H1 (cell line): ENCODE data around the gene TFDP1. TPM values are rescaled to one million over a fixed set of nuclear protein-coding genes. Genes with fewer than 3 reads are reported as not detected.
A peak's percentile ranks its signal among the peaks of the same experiment; 100 is the strongest.

Experiments
- CTCF ChIA-PET: fragments of 300-600 bp; sonication (Branson Sonifier 250); formaldehyde crosslinking; loops from one replicate; lab custom pipeline; 2021; ENCODE audit not compliant: partially characterized antibody; lab: Charles Lee
- POLR2A ChIA-PET: fragments of 300-600 bp; sonication (Branson Sonifier 250); formaldehyde crosslinking; loops from one replicate; lab custom pipeline; 2021; ENCODE audit warnings: inconsistent platforms; ENCODE audit not compliant: partially characterized antibody; lab: Charles Lee
- DNase-seq, 2 experiments: peaks; one replicate each; pipeline versions ENCODE4 v3.0.0 to v3.0.0-alpha.2; 2010 to 2022; ENCODE audit warnings: low spot score in 2 of 2, low read depth in 1 of 2, mixed read lengths in 1 of 2
- FAIRE-seq: peaks from 2 replicates; lab custom pipeline; 2011; peaks lifted over from hg19 to GRCh38; lab: Jason Lieb, UNC
- H2AFZ ChIP-seq: 2 replicates; pipeline ENCODE4 v1.8.1; 2012; ENCODE audit warnings: low read length, inconsistent platforms
- H2AK5ac ChIP-seq: 2 replicates; pipeline ENCODE4 v1.6.1; 2013; ENCODE audit warnings: low read depth, low read length
- H2BK120ac ChIP-seq: replicated peaks from 2 replicates; pipeline ENCODE3; 2013; ENCODE audit warnings: low read depth, low read length, inconsistent platforms
- H2BK12ac ChIP-seq: 2 replicates; pipeline ENCODE4 v1.6.1; 2013; ENCODE audit warnings: low read depth, low read length
- H2BK15ac ChIP-seq: 2 replicates; pipeline ENCODE4 v1.6.1; 2013; ENCODE audit warnings: low read length
- H2BK20ac ChIP-seq: 2 replicates; pipeline ENCODE4 v1.6.1; 2013; ENCODE audit warnings: low read length
- H2BK5ac ChIP-seq: 2 replicates; pipeline ENCODE4 v1.6.1; 2013; ENCODE audit warnings: low read depth, low read length
- H3K14ac ChIP-seq: 2 replicates; pipeline ENCODE4 v1.6.1; 2013; ENCODE audit warnings: inconsistent platforms; ENCODE audit not compliant: insufficient read length
- H3K18ac ChIP-seq: 2 replicates; pipeline ENCODE4 v1.6.1; 2013; ENCODE audit warnings: low read length; ENCODE audit errors: extremely low read depth
- H3K23ac ChIP-seq: 2 replicates; pipeline ENCODE4 v1.6.1; 2013; ENCODE audit warnings: inconsistent platforms; ENCODE audit not compliant: insufficient read length
- H3K23me2 ChIP-seq: 2 replicates; pipeline ENCODE4 v1.6.1; 2013; ENCODE audit warnings: low read depth, low read length
- H3K27ac ChIP-seq: 2 replicates; pipeline ENCODE4 v1.6.1; 2011; ENCODE audit warnings: low read depth, low read length, inconsistent platforms
- H3K27me3 ChIP-seq, 4 experiments: replicated peaks in 1 of 4; 1 replicate in 1 of 4; 2 replicates in 3 of 4; pipeline versions ENCODE4 v1.6.1 to v1.8.1; 2011 to 2013; ENCODE audit warnings: low read length in 3 of 4, mild to moderate bottlenecking in 3 of 4, inconsistent platforms in 2 of 4, mixed read lengths in 2 of 4, moderate library complexity in 1 of 4; ENCODE audit not compliant: control insufficient read depth in 3 of 4, insufficient read depth in 3 of 4; ENCODE audit errors: extremely low read depth in 1 of 4
- H3K36me3 ChIP-seq, 4 experiments: 2 replicates each; pipeline versions ENCODE4 v1.6.1 to v1.8.1; 2011 to 2013; ENCODE audit warnings: mild to moderate bottlenecking in 4 of 4, low read length in 3 of 4, moderate library complexity in 2 of 4, control low read depth in 1 of 4, inconsistent platforms in 1 of 4; ENCODE audit not compliant: insufficient read depth in 4 of 4, control insufficient read depth in 2 of 4
- H3K4ac ChIP-seq: replicated peaks from 2 replicates; pipeline ENCODE3; 2013; ENCODE audit warnings: low read length, low read depth, mixed read lengths, inconsistent platforms; ENCODE audit not compliant: insufficient read length
- H3K4me1 ChIP-seq, 4 experiments: replicated peaks in 1 of 4; 1 replicate in 1 of 4; 2 replicates in 3 of 4; pipeline versions ENCODE4 v1.6.1 to v1.8.1; 2011 to 2013; ENCODE audit warnings: low read length in 3 of 4, inconsistent platforms in 2 of 4, mixed read lengths in 1 of 4; ENCODE audit not compliant: insufficient read depth in 4 of 4, control insufficient read depth in 3 of 4
- H3K4me2 ChIP-seq, 2 experiments: 2 replicates each; pipeline versions ENCODE4 v1.6.1 to v1.8.1; 2011 to 2013; ENCODE audit warnings: low read depth in 2 of 2, low read length in 2 of 2, control low read depth in 1 of 2, inconsistent platforms in 1 of 2, mild to moderate bottlenecking in 1 of 2; ENCODE audit not compliant: insufficient read depth in 1 of 2
- H3K4me3 ChIP-seq, 4 experiments: fragments of 200-600, 300-600 bp in 1 of 4; sonication (generic), shearing (Covaris generic), sonication (Bioruptor Twin) in 1 of 4; 2 replicates each; pipeline versions ENCODE4 v1.5.1 to v1.8.1; 2011 to 2016; ENCODE audit warnings: low read length in 4 of 4, low read depth in 3 of 4, control low read depth in 2 of 4, inconsistent platforms in 2 of 4, mild to moderate bottlenecking in 2 of 4, mixed read lengths in 1 of 4, moderate library complexity in 1 of 4; ENCODE audit not compliant: insufficient read depth in 2 of 4; ENCODE audit errors: extremely low read depth in 1 of 4
- H3K56ac ChIP-seq: replicated peaks from 2 replicates; pipeline ENCODE3; 2013; ENCODE audit warnings: low read depth, mild to moderate bottlenecking, mixed read lengths, low read length, inconsistent platforms; ENCODE audit not compliant: insufficient read length
- H3K79me1 ChIP-seq: 2 replicates; pipeline ENCODE4 v1.6.1; 2013; ENCODE audit warnings: low read depth, low read length, control low read depth
- H3K79me2 ChIP-seq, 2 experiments: 2 replicates each; pipeline versions ENCODE4 v1.6.1 to v1.8.1; 2012 to 2013; ENCODE audit warnings: low read length in 2 of 2, mild to moderate bottlenecking in 2 of 2, inconsistent platforms in 1 of 2; ENCODE audit not compliant: insufficient read depth in 2 of 2, control insufficient read depth in 1 of 2
- H3K9ac ChIP-seq, 4 experiments: replicated peaks in 1 of 4; 1 replicate in 1 of 4; 2 replicates in 3 of 4; pipeline versions ENCODE4 v1.6.1 to v1.8.1; 2011 to 2013; ENCODE audit warnings: low read depth in 3 of 4, low read length in 3 of 4, control low read depth in 2 of 4, mild to moderate bottlenecking in 2 of 4, moderate library complexity in 2 of 4, inconsistent platforms in 1 of 4; ENCODE audit errors: extremely low read depth in 1 of 4
- H3K9me3 ChIP-seq, 2 experiments: 2 replicates each; pipeline versions ENCODE4 v1.6.1 to v1.8.1; 2012 to 2013; ENCODE audit warnings: mild to moderate bottlenecking in 2 of 2, moderate library complexity in 2 of 2, control low read depth in 1 of 2, inconsistent platforms in 1 of 2, low read depth in 1 of 2, low read length in 1 of 2, mixed read lengths in 1 of 2; ENCODE audit not compliant: insufficient read depth in 2 of 2
- H4K20me1 ChIP-seq, 2 experiments: replicated peaks in 1 of 2; 2 replicates each; pipeline versions ENCODE3 to v1.8.1; 2011 to 2013; ENCODE audit warnings: inconsistent platforms in 2 of 2, low read length in 2 of 2, mild to moderate bottlenecking in 1 of 2; ENCODE audit not compliant: insufficient read depth in 2 of 2, control insufficient read depth in 1 of 2
- H4K5ac ChIP-seq: 2 replicates; pipeline ENCODE4 v1.6.1; 2013; ENCODE audit warnings: low read length, low read depth, mixed read lengths, inconsistent platforms; ENCODE audit not compliant: insufficient read length
- H4K8ac ChIP-seq: 2 replicates; pipeline ENCODE4 v1.8.0; 2013; ENCODE audit warnings: mild to moderate bottlenecking, moderate library complexity, low read length, inconsistent platforms; ENCODE audit not compliant: insufficient read depth; ENCODE audit errors: extremely low read depth
- H4K91ac ChIP-seq: replicated peaks from 2 replicates; pipeline ENCODE3; 2013; ENCODE audit warnings: low read length, mixed read lengths, inconsistent platforms; ENCODE audit not compliant: insufficient read length
- SAP30 ChIP-seq: fragments of 300-600 bp; sonication (generic); IDR thresholded peaks from 2 replicates; pipeline ENCODE4 v1.7.1; 2012; ENCODE audit warnings: low read length, moderate library complexity, mild to moderate bottlenecking, inconsistent platforms; ENCODE audit not compliant: insufficient read depth, insufficient replicate concordance
- WGBS, 2 experiments: shearing (Covaris generic) in 1 of 2; methylation state at CpG; one replicate each; pipeline versions ENCODE4 v1.1.6 to v1.1.7; 2013 to 2015; ENCODE audit warnings: low lambda C conversion rate in 2 of 2, mixed read lengths in 2 of 2, inconsistent platforms in 1 of 2, low coverage in 1 of 2, missing lambda C conversion rate in 1 of 2; ENCODE audit not compliant: insufficient replicate concordance in 2 of 2, insufficient coverage in 1 of 2, insufficient read length in 1 of 2; ENCODE audit errors: extremely low coverage in 1 of 2, missing lambda C conversion rate in 1 of 2; 5-methylcytosine and 5-hydroxymethylcytosine counted together
- polyA plus RNA-seq, 7 experiments: library from polyadenylated mRNA; depleted of rRNA in 3 of 7; stranded (reverse) in 5 of 7; unstranded in 2 of 7; fragments of >200 nt in 5 of 7; fragments of 200-250 nt in 2 of 7; gene quantifications; 1 replicate in 5 of 7; 2 replicates in 1 of 7; 4 replicates in 1 of 7; pipeline versions ENCODE4 v1.2.1 to v1.2.3, GENCODE V29; 2011 to 2013; ENCODE audit warnings: missing spikeins in 2 of 7, mixed read lengths in 2 of 7
- total RNA-seq: library from RNA; stranded (reverse); fragmentation: NEBNext Ultra II Directional; extraction: Animal tissue kit (Norgen Biotek cat#: 25700); gene quantifications from 2 replicates; pipeline ENCODE4 v1.2.1, GENCODE V29; 2021

The TFDP1 gene
- total and polyA plus RNA-seq, 2 of the 8 experiments (the other 6 are each of a cell fraction or from before 2014, with no cell fraction given) = 43.6 to 81.9 TPM

GRCh38 chr13:113586661-113587479 is 2.3 kb downstream of the TFDP1 start:
- WGBS, 2 experiments = 95% methylated on average over 21 of the region's 23 CpGs; no CpG with 5 or more reads in 1 of the 2 experiments
- Histone ChIP-seq H3K9ac (peak overlapping the region in 1 of 4 experiments; percentile 9; a peak in 2 of 7 replicates), H3K4me3 (no peak overlapping the region), H3K9me3 (no peaks in the 10 kb centered on the region), H3K56ac (no peak overlapping the region), H3K14ac (no peak overlapping the region), H3K4ac (no peak overlapping the region), H2AFZ (no peak overlapping the region), H2BK5ac (no peak overlapping the region), H3K23ac (no peak overlapping the region), H3K79me1 (peaks cover 24% of the 10 kb centered on the region), H2BK120ac (no peak overlapping the region), H2AK5ac (no peak overlapping the region), H3K4me1 (peaks cover 0 to 3% (median 1%) of the 10 kb centered on the region in 4 experiments; a peak in 1 of 7 replicates), H4K20me1 (peaks cover 7 to 22% of the 10 kb centered on the region in 2 experiments), H2BK12ac (peak overlapping the region; percentile 62; the same call in 1 of the 2 replicates), H4K91ac (no peak overlapping the region), H2BK15ac (no peak overlapping the region), H3K23me2 (peaks cover 13% of the 10 kb centered on the region), H3K36me3 (peaks cover 0 to 26% (median 7%) of the 10 kb centered on the region in 4 experiments; a peak in 5 of 8 replicates), H4K5ac (no peak overlapping the region), H2BK20ac (no peak overlapping the region), H3K18ac (no peak overlapping the region), H3K79me2 (peaks cover 20 to 57% of the 10 kb centered on the region in 2 experiments), H3K27me3 (no peaks in the 10 kb centered on the region), H3K4me2 (no peak overlapping the region), H4K8ac (no peak overlapping the region; the same call in 1 of the 2 replicates), H3K27ac (no peak overlapping the region)
- DNase-seq = peak in 1 of 2 experiments; percentile 35
- ChIA-PET POLR2A (interaction anchor here (1.2 kb wide), 1 partner anchor 162 kb away, joined by 3 read pairs; no protein-coding TSS in a partner anchor), CTCF (interaction anchor here (1.5 to 1.8 kb wide), 2 partner anchors 10 to 25 kb away, joined by 5 to 8 read pairs; no protein-coding TSS in a partner anchor)
- FAIRE-seq = no peak
- TF ChIP-seq SAP30 = no peak
